Chondrocyte (in vitro differentiated cells): Measurements from ENCODE around the gene VIP. TPM values are rescaled to one million over a fixed set of nuclear protein-coding genes. Genes with fewer than 3 reads are reported as not detected.

Experiments used
- DNase-seq: peaks from one replicate; pipeline ENCODE4 v3.0.0; 2021; ENCODE audit warnings: mixed read lengths, low spot score
- H3K27ac Mint-ChIP-seq: one replicate; pipeline ENCODE4 v1.8.0; 2021; ENCODE audit warnings: mild to moderate bottlenecking, moderate library complexity, mixed read lengths; ENCODE audit not compliant: unreplicated experiment
- H3K27me3 Mint-ChIP-seq: 2 replicates; pipeline ENCODE4 v1.8.0; 2021; ENCODE audit warnings: low read depth, mixed read lengths
- H3K36me3 Mint-ChIP-seq: 2 replicates; pipeline ENCODE4 v1.8.0; 2021; ENCODE audit warnings: low read depth, mixed read lengths
- H3K4me1 Mint-ChIP-seq: 2 replicates; pipeline ENCODE4 v1.8.0; 2021; ENCODE audit warnings: low read depth, mild to moderate bottlenecking, mixed read lengths
- H3K4me3 Mint-ChIP-seq: one replicate; pipeline ENCODE4 v1.8.0; 2021; ENCODE audit warnings: mild to moderate bottlenecking, moderate library complexity, mixed read lengths; ENCODE audit not compliant: unreplicated experiment
- H3K9me3 Mint-ChIP-seq: 2 replicates; pipeline ENCODE4 v1.8.0; 2021; ENCODE audit warnings: low read depth, mixed read lengths
- CTCF ChIP-seq: fragments of 200-600 bp; sonication (generic); IDR thresholded peaks from 2 replicates; pipeline ENCODE4 v1.5.0; 2021; ENCODE audit warnings: antibody characterized with exemption, mild to moderate bottlenecking, moderate library complexity
- total RNA-seq: library from RNA; stranded (reverse); gene quantifications from 3 replicates; pipeline ENCODE4 v1.2.1, GENCODE V29; 2021

Gene VIP
- total RNA-seq, 1 donor from 2014 or later, result not detected

- Mint-ChIP-seq H3K27ac (no peak overlapping the region), H3K4me1 (no peaks in the 10 kb centered on the region), H3K9me3 (no peaks in the 10 kb centered on the region), H3K4me3 (no peak overlapping the region), H3K27me3 (peaks cover 2% of the 10 kb centered on the region), H3K36me3 (no peaks in the 10 kb centered on the region)
- no peak for TF ChIP-seq CTCF
- DNase-seq, result no peak
Observed at GRCh38 chr6:152720974-152721373, 29.6 kb upstream of the VIP start.

- no peak for TF ChIP-seq CTCF
- no peak for DNase-seq
- H3K36me3 Mint-ChIP-seq, result no peaks in the 10 kb centered on the region
- H3K4me1 Mint-ChIP-seq, result no peaks in the 10 kb centered on the region
- no peak overlapping the region for H3K27ac Mint-ChIP-seq
- H3K4me3 Mint-ChIP-seq, result no peak overlapping the region
- no peaks in the 10 kb centered on the region for H3K9me3 Mint-ChIP-seq
- H3K27me3 Mint-ChIP-seq, result peaks cover 2% of the 10 kb centered on the region
Observed at GRCh38 chr6:152721956-152722355, 28.6 kb upstream of the VIP start.

GRCh38 chr6:152723398-152723797, 27.2 kb upstream of the VIP start:
- no peaks in the 10 kb centered on the region for H3K4me1 Mint-ChIP-seq
- no peaks in the 10 kb centered on the region for H3K36me3 Mint-ChIP-seq
- H3K27ac Mint-ChIP-seq, result no peak overlapping the region
- H3K27me3 Mint-ChIP-seq, result no peaks in the 10 kb centered on the region
- DNase-seq, result no peak
- no peak for TF ChIP-seq CTCF
- no peaks in the 10 kb centered on the region for H3K9me3 Mint-ChIP-seq
- no peak overlapping the region for H3K4me3 Mint-ChIP-seq

GRCh38 chr6:152726313-152726712, 24.3 kb upstream of the VIP start:
- H3K4me3 Mint-ChIP-seq, result no peak overlapping the region

GRCh38 chr6:152727507-152727906, 23.1 kb upstream of the VIP start:
- TF ChIP-seq CTCF, result no peak
- no peaks in the 10 kb centered on the region for H3K36me3 Mint-ChIP-seq
- H3K9me3 Mint-ChIP-seq, result peaks cover 5% of the 10 kb centered on the region
- DNase-seq, result no peak
- H3K4me1 Mint-ChIP-seq, result no peaks in the 10 kb centered on the region
- peaks cover 4% of the 10 kb centered on the region for H3K27me3 Mint-ChIP-seq
- no peak overlapping the region for H3K27ac Mint-ChIP-seq
- no peak overlapping the region for H3K4me3 Mint-ChIP-seq

More at GRCh38 chr6:152726313-152726712, 24.3 kb upstream of the VIP start:
- TF ChIP-seq CTCF, result no peak
- Mint-ChIP-seq H3K27ac (no peak overlapping the region), H3K4me1 (no peaks in the 10 kb centered on the region), H3K36me3 (no peaks in the 10 kb centered on the region), H3K27me3 (peaks cover 4% of the 10 kb centered on the region), H3K9me3 (no peaks in the 10 kb centered on the region)
- DNase-seq, result no peak
